LNCAP (cell line): ENCODE measurements around the gene CECR2.

ENCODE experiments used
- CTCF ChIP-seq: fragments of 450-650 bp; IDR thresholded peaks from 2 replicates; pipeline ENCODE4 v1.5.1; 2017; ENCODE audit warnings: mild to moderate bottlenecking

The CECR2 gene

GRCh38 chr22:17366830-17367229 lies 2.4 kb upstream of the CECR2 start:
- no peak for TF ChIP-seq CTCF

- TF ChIP-seq CTCF: no peak
Measured at GRCh38 chr22:17368144-17368543, 1.1 kb upstream of the CECR2 start.

- TF ChIP-seq CTCF: no peak
Measured at GRCh38 chr22:17368554-17369438, 464 bp upstream of the CECR2 start.

- no peak for TF ChIP-seq CTCF
Measured at GRCh38 chr22:17370026-17370765, 936 bp downstream of the CECR2 start.

GRCh38 chr22:17370766-17371432 lies 1.6 kb downstream of the CECR2 start:
- no peak for TF ChIP-seq CTCF

- TF ChIP-seq CTCF: no peak
Measured at GRCh38 chr22:17371448-17371847, 2.2 kb downstream of the CECR2 start.

- no peak for TF ChIP-seq CTCF
Measured at GRCh38 chr22:17373855-17374254, 4.6 kb downstream of the CECR2 start.
